Sigmoid colon (tissue), 7 donors: ENCODE results near the gene ZBTB34. TPM values are rescaled to one million over a fixed set of nuclear protein-coding genes. Genes with fewer than 3 reads are reported as not detected.

Experiments
- DNase-seq: peaks from one replicate; pipeline ENCODE4 v3.0.0-alpha.2; 2019
- H3K27ac ChIP-seq, 4 donors: fragments of 200-600 bp; sonication (generic); one replicate each; pipeline ENCODE4 v1.5.1; 2016 to 2019; ENCODE audit warnings: mild to moderate bottlenecking in 1 of 4
- H3K27me3 ChIP-seq, 3 donors: fragments of 200-600 bp; sonication (generic); one replicate each; pipeline ENCODE4 v1.5.1; 2019; ENCODE audit warnings: mild to moderate bottlenecking in 1 of 3
- H3K36me3 ChIP-seq, 4 donors: fragments of 200-600 bp; sonication (generic); one replicate each; pipeline ENCODE4 v1.5.1; 2016 to 2019
- H3K4me1 ChIP-seq, 4 donors: fragments of 200-600 bp; sonication (generic); one replicate each; pipeline ENCODE4 v1.5.1; 2017 to 2019
- H3K4me3 ChIP-seq, 4 donors: fragments of 200-600 bp; sonication (generic); one replicate each; pipeline ENCODE4 v1.5.1; 2017 to 2019; ENCODE audit warnings: mild to moderate bottlenecking in 2 of 4, moderate library complexity in 1 of 4
- H3K9me3 ChIP-seq, 4 donors: fragments of 200-600 bp in 3 of 4; sonication (generic) in 3 of 4; one replicate each; pipeline versions ENCODE4 v1.5.1 to v1.6.1; 2013 to 2019
- CTCF ChIP-seq, 4 experiments: fragments of 450-650 bp in 3 of 4; fragments of 200-600 bp in 1 of 4; IDR thresholded peaks; one replicate each; pipeline ENCODE4 v1.5.1; 2016 to 2019; ENCODE audit warnings: antibody characterized with exemption in 4 of 4, mild to moderate bottlenecking in 3 of 4, moderate library complexity in 2 of 4
- EP300 ChIP-seq, 4 donors: sonication (generic); formaldehyde crosslinking; IDR thresholded peaks; one replicate each; pipeline ENCODE4 v1.6.1; 2017; ENCODE audit warnings: antibody characterized with exemption in 4 of 4
- POLR2A ChIP-seq, 2 donors: fragments of 450-650 bp; IDR thresholded peaks; one replicate each; pipeline ENCODE4 v1.6.1; 2016; ENCODE audit warnings: antibody characterized with exemption in 2 of 2, mild to moderate bottlenecking in 2 of 2, moderate library complexity in 2 of 2
- POLR2AphosphoS5 ChIP-seq, 4 donors: sonication (generic); formaldehyde crosslinking; IDR thresholded peaks; one replicate each; pipeline ENCODE4 v1.6.1; 2017; ENCODE audit warnings: antibody characterized with exemption in 4 of 4
- WGBS, 2 donors: extraction: QIAGEN DNeasy Blood & Tissue Kit; methylation state at CpG; one replicate each; pipeline ENCODE4 v1.1.7; 2013; 5-methylcytosine and 5-hydroxymethylcytosine counted together
- intact Hi-C: fragments of 100-400 bp; cut with DNase I; formaldehyde crosslinking; loops from one replicate; pipeline ENCODE4 v1.15.1; 2023
- polyA plus RNA-seq, 3 donors: library from polyadenylated mRNA; stranded (reverse); fragments of 200-250 nt; gene quantifications; one replicate each; pipeline ENCODE4 v1.2.3, GENCODE V29; 2013
- total RNA-seq, 4 donors: library from RNA; depleted of rRNA; stranded (reverse); fragments of >200 nt; gene quantifications; one replicate each; pipeline ENCODE4 v1.1.0, GENCODE V29; 2016
- donor health status: healthy with polysubstance abuse.
- donor health status: Bipolar disorder and iron deficiency.
- donor health status: healthy.

Gene ZBTB34
- total and polyA plus RNA-seq, 7 donors, result 1.4 to 11.4 (median 8.9) TPM

GRCh38 chr9:126869368-126869767 is 8.9 kb downstream of the ZBTB34 start:
- intact Hi-C loops, result no loop called here
- Histone ChIP-seq H3K4me3 (no peak overlapping the region), H3K9me3 (no peaks in the 10 kb centered on the region), H3K36me3 (peaks cover 0 to 14% (median under 1%) of the 10 kb centered on the region in 4 donors), H3K27me3 (no peaks in the 10 kb centered on the region), H3K4me1 (peaks cover 0 to 13% (median 6%) of the 10 kb centered on the region in 4 donors), H3K27ac (no peak overlapping the region)
- no peak for DNase-seq
- TF ChIP-seq POLR2A (IDR thresholded peaks at IDR 0.05), result no peak
- no peak for TF ChIP-seq CTCF (IDR thresholded peaks at IDR 0.05)
- WGBS, 2 donors, result 89 to 94% methylated on average over 7 of the region's 7 CpGs

DNA sequence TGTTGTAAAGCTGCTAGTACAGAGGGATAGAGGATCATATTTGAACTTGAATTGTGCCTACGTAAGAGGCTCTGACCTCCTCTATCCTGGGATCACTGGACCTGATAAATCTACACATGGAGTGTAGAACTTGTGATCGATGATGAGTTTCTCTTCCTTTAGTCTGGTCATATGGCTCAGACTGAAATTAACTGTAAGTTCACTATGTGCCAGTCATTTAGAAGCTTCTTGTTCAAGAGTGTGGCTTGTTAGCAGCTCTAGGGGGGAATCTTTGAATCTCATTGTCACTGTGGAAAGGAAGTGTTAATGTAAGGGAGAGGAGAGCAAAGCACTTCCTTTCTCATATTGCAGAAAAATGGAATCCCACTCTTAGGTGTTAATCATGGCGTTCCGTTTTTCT is 12.1 kb downstream of the ZBTB34 start:
- DNase-seq, result no peak
- Histone ChIP-seq H3K27ac (no peak overlapping the region), H3K9me3 (no peaks in the 10 kb centered on the region), H3K27me3 (no peaks in the 10 kb centered on the region), H3K36me3 (peaks cover 0 to 6% (median 0%) of the 10 kb centered on the region in 4 donors), H3K4me3 (no peak overlapping the region), H3K4me1 (peaks cover 0 to 12% (median 5%) of the 10 kb centered on the region in 4 donors)
- WGBS, 2 donors, result 85 to 92% methylated on average over 4 of the region's 4 CpGs
- intact Hi-C loops, result no loop called here
- no peak for TF ChIP-seq CTCF (IDR thresholded peaks at IDR 0.05)
- no peak for TF ChIP-seq EP300 (IDR thresholded peaks at IDR 0.05)
- no peak for TF ChIP-seq POLR2A (IDR thresholded peaks at IDR 0.05)
- TF ChIP-seq POLR2AphosphoS5 (IDR thresholded peaks at IDR 0.05), result no peak

DNA sequence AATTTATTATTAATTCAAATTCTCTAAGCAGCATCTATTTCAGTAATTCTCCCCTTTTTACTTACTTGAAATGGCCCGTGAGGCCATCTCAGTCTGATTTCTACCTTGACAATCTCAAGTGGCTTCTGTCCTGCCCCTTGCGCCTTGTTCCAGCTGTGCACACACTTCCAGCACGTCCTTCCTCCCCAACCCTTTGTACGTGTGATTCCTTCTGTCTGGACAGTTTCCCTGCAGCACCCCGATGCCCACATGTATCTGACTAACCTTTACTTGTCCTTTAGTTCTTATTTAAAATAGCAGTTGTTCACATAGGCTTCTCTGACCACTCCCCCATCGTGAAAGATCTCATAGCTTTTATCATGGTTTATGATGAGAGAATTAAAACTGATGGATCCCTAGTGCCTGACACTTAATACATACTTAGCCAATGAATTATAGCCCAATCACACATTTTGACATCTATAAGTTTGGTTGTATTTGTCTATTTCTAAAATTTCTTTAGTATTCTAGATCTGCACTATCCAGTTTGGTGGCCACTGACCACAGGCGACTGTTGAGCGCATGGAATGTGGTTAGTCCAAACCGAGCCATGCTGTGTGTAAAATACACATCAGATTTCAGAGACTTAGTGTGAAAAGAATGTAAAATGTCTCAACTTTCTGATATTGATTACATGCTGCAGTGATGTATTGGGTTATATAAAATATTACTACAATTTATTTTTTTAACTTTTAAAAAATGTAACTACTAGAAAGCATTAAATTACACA is 14.3 kb downstream of the ZBTB34 start:
- Histone ChIP-seq H3K4me3 (no peak overlapping the region), H3K36me3 (peaks cover 3 to 6% (median 4%) of the 10 kb centered on the region in 4 donors), H3K9me3 (no peaks in the 10 kb centered on the region), H3K27ac (no peak overlapping the region), H3K4me1 (no peaks in the 10 kb centered on the region), H3K27me3 (no peaks in the 10 kb centered on the region)
- intact Hi-C loops, result no loop called here
- WGBS, 2 donors, result 81 to 82% methylated on average over 9 of the region's 9 CpGs
- TF ChIP-seq EP300 (IDR thresholded peaks at IDR 0.05) (no peak), POLR2AphosphoS5 (IDR thresholded peaks at IDR 0.05) (no peak), POLR2A (IDR thresholded peaks at IDR 0.05) (no peak), CTCF (IDR thresholded peaks at IDR 0.05) (no peak)
- DNase-seq, result no peak

DNA sequence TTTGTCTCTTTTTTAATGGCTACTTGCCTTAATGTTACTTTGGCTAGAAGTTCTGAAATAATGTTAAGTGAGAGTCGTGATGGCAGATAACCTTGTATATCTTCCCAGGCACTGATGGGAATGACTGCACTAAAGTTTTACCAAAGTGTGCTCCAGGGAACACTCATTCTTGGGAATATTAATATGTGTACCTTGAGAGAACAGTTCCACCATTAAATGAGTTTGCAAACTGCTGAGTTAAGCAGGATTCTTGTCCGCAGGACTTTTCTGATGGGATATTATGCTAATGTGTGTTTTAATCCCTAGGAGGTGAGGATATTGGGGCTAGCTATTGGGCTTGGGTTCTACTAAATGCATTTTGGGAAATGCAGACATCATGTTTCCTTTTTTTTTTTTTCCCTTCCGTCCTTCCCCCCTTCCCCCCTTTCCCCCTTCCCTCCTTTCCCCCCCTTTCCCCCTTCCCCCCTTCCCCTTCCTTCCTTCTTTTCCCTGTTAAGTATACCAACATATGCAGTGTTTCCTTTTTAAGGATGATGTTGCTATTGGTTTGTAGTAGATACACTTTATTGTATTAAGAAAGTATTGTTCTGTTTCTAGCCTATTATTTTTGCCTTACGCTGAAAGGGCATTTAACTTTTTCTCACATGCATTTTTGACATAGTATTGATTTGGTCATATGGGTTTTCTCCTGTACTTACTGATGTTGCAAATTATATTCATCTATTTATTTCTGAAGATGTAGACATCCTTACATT is 15.5 kb downstream of the ZBTB34 start:
- Histone ChIP-seq H3K36me3 (peaks cover 12 to 18% (median 16%) of the 10 kb centered on the region in 4 donors), H3K4me1 (no peaks in the 10 kb centered on the region), H3K27ac (no peak overlapping the region), H3K9me3 (no peaks in the 10 kb centered on the region), H3K27me3 (no peaks in the 10 kb centered on the region), H3K4me3 (no peak overlapping the region)
- no peak for DNase-seq
- whole genome bisulfite sequencing, 2 donors, result 68 to 84% methylated on average over 4 of the region's 4 CpGs
- intact Hi-C loops, result no loop called here
- TF ChIP-seq POLR2AphosphoS5 (IDR thresholded peaks at IDR 0.05) (no peak), EP300 (IDR thresholded peaks at IDR 0.05) (no peak), CTCF (IDR thresholded peaks at IDR 0.05) (no peak)
